IMR-90 (cell line): ENCODE results near the gene NOG. TPM values are rescaled to one million over a fixed set of nuclear protein-coding genes. Genes with fewer than 3 reads are reported as not detected.

Experiments
- ATAC-seq: fragments of 200-7000 bp; cut with Tn5 transposase; 2 replicates; pipeline ENCODE4 v1.9.1; 2020; ENCODE audit warnings: low read depth, mild to moderate bottlenecking, moderate library complexity
- BruUV-seq: library from RNA; stranded (reverse); fragments of 400-500 nt; replicated peaks from 2 replicates; lab custom pipeline; 2021; lab: Mats Ljungman, UMichigan
- CTCF ChIA-PET: fragments of 300-600 bp; formaldehyde crosslinking; extraction: SDS; loops from one replicate; lab custom pipeline; 2021; ENCODE audit warnings: antibody characterized with exemption; lab: Yijun Ruan, JAX
- POLR2A ChIA-PET: fragments of 300-600 bp; sonication (Branson Sonifier 250); formaldehyde crosslinking; loops from one replicate; lab custom pipeline; 2022; ENCODE audit warnings: antibody characterized with exemption; ENCODE audit not compliant: unreplicated experiment; lab: Charles Lee
- DNase-seq: peaks from one replicate; pipeline ENCODE4 v3.0.0; 2013
- H2AFZ ChIP-seq: replicated peaks from 2 replicates; pipeline ENCODE3; 2013; ENCODE audit warnings: low read length, mild to moderate bottlenecking; ENCODE audit not compliant: poor library complexity
- H2AK5ac ChIP-seq: 2 replicates; pipeline ENCODE4 v1.6.1; 2013; ENCODE audit warnings: low read depth, low read length, inconsistent platforms
- H2AK9ac ChIP-seq: replicated peaks from 2 replicates; pipeline ENCODE3; 2013; ENCODE audit warnings: mild to moderate bottlenecking, low read depth, low read length, moderate library complexity; ENCODE audit not compliant: poor library complexity
- H2BK120ac ChIP-seq: 2 replicates; pipeline ENCODE4 v1.6.1; 2013; ENCODE audit warnings: low read depth, low read length, inconsistent platforms
- H2BK15ac ChIP-seq: 3 replicates; pipeline ENCODE4 v1.6.1; 2013; ENCODE audit warnings: low read depth, low read length, inconsistent platforms
- H2BK20ac ChIP-seq: 2 replicates; pipeline ENCODE4 v1.6.1; 2013; ENCODE audit warnings: low read depth, mild to moderate bottlenecking, inconsistent platforms, low read length, moderate library complexity
- H2BK5ac ChIP-seq: 2 replicates; pipeline ENCODE4 v1.6.1; 2013; ENCODE audit warnings: mild to moderate bottlenecking, low read depth, low read length, inconsistent platforms; ENCODE audit not compliant: poor library complexity, severe bottlenecking
- H3K14ac ChIP-seq: replicated peaks from 2 replicates; pipeline ENCODE4 v1.6.1; 2013; ENCODE audit warnings: low read depth, low read length, inconsistent platforms
- H3K18ac ChIP-seq: 2 replicates; pipeline ENCODE4 v1.6.1; 2013; ENCODE audit warnings: low read depth, low read length, control low read depth
- H3K23ac ChIP-seq: 2 replicates; pipeline ENCODE4 v1.6.1; 2013; ENCODE audit warnings: low read depth, low read length, inconsistent platforms
- H3K27ac ChIP-seq: 2 replicates; pipeline ENCODE4 v1.5.1; 2013; ENCODE audit warnings: mild to moderate bottlenecking, control low read depth, low read length; ENCODE audit not compliant: insufficient read depth
- H3K27me3 ChIP-seq: 2 replicates; pipeline ENCODE4 v1.6.1; 2013; ENCODE audit warnings: low read length; ENCODE audit not compliant: control insufficient read depth, insufficient read depth
- H3K36me3 ChIP-seq: 2 replicates; pipeline ENCODE4 v1.6.1; 2013; ENCODE audit warnings: low read length, mixed read lengths; ENCODE audit not compliant: control insufficient read depth, insufficient read depth
- H3K4ac ChIP-seq: 2 replicates; pipeline ENCODE4 v1.6.1; 2013; ENCODE audit warnings: low read depth, low read length, inconsistent platforms
- H3K4me1 ChIP-seq: 2 replicates; pipeline ENCODE4 v1.6.1; 2013; ENCODE audit warnings: low read length, mixed read lengths; ENCODE audit not compliant: control insufficient read depth, insufficient read depth
- H3K4me2 ChIP-seq: 2 replicates; pipeline ENCODE4 v1.6.1; 2013; ENCODE audit warnings: low read depth, mild to moderate bottlenecking, control low read depth, low read length, moderate library complexity
- H3K4me3 ChIP-seq: 2 replicates; pipeline ENCODE4 v1.5.1; 2013; ENCODE audit warnings: low read depth, mild to moderate bottlenecking, control low read depth, low read length, moderate library complexity; ENCODE audit not compliant: insufficient read depth
- H3K56ac ChIP-seq: 2 replicates; pipeline ENCODE4 v1.6.1; 2013; ENCODE audit warnings: low read length, inconsistent platforms; ENCODE audit not compliant: insufficient read depth; ENCODE audit errors: extremely low read depth
- H3K79me1 ChIP-seq, 2 experiments: 2 replicates each; pipeline ENCODE4 v1.6.1; 2013; ENCODE audit warnings: low read length in 2 of 2, inconsistent platforms in 1 of 2, low read depth in 1 of 2
- H3K9ac ChIP-seq: 2 replicates; pipeline ENCODE4 v1.6.1; 2013; ENCODE audit warnings: low read depth, low read length, control low read depth
- H3K9me1 ChIP-seq: 2 replicates; pipeline ENCODE4 v1.6.1; 2013; ENCODE audit warnings: low read length, inconsistent platforms; ENCODE audit not compliant: insufficient read depth
- H3K9me3 ChIP-seq: 2 replicates; pipeline ENCODE4 v1.6.1; 2013; ENCODE audit warnings: low read length; ENCODE audit not compliant: control insufficient read depth, insufficient read depth
- H4K20me1 ChIP-seq: 2 replicates; pipeline ENCODE4 v1.6.1; 2013; ENCODE audit warnings: low read length, inconsistent platforms; ENCODE audit not compliant: insufficient read depth
- H4K5ac ChIP-seq: 2 replicates; pipeline ENCODE4 v1.6.1; 2013; ENCODE audit warnings: mild to moderate bottlenecking, low read depth, low read length, control low read depth
- H4K8ac ChIP-seq, 2 experiments: 2 replicates each; pipeline ENCODE4 v1.6.1; 2013; ENCODE audit warnings: low read depth in 2 of 2, low read length in 2 of 2, control low read depth in 1 of 2, inconsistent platforms in 1 of 2
- H4K91ac ChIP-seq: 2 replicates; pipeline ENCODE4 v1.6.1; 2013; ENCODE audit warnings: low read depth, low read length, inconsistent platforms; ENCODE audit not compliant: insufficient read depth
- RAD21 ChIP-seq: IDR thresholded peaks from 2 replicates; pipeline ENCODE4 v1.6.1; 2012; ENCODE audit warnings: low read length, improper control_type of control experiment
- WGBS, 2 experiments: methylation state at CpG; one replicate each; pipeline versions ENCODE4 v1.1.5 to v1.1.7; 2013; ENCODE audit warnings: missing lambda C conversion rate in 2 of 2; ENCODE audit not compliant: insufficient read length in 1 of 2; ENCODE audit errors: extremely low coverage in 2 of 2; 5-methylcytosine and 5-hydroxymethylcytosine counted together
- dilution Hi-C: fragments of 300-500 bp; cut with HindIII; formaldehyde crosslinking; loops from one replicate; pipeline ENCODE4 v1.14.3; 2018; ENCODE audit warnings: low sequenced_read_pairs; ENCODE audit not compliant: unreplicated experiment
- in situ Hi-C: fragments of 300-500 bp; cut with MboI; formaldehyde crosslinking; loops from 3 replicates; pipeline ENCODE4 v1.14.3; 2019; ENCODE audit warnings: low sequenced_read_pairs, inconsistent platforms, mixed read lengths
- intact Hi-C: fragments of 100-400 bp; cut with micrococcal nuclease; formaldehyde crosslinking; loops from 2 replicates; pipeline ENCODE4 v1.10.0; 2022
- polyA plus RNA-seq, 3 experiments: library from polyadenylated mRNA; depleted of rRNA; stranded (reverse); fragments of >200 nt; gene quantifications; 2 replicates each; pipeline ENCODE4 v1.2.3, GENCODE V29; 2012; ENCODE audit warnings: low replicate concordance in 1 of 3
- total RNA-seq: library from RNA; depleted of rRNA; stranded (reverse); fragments of >200 nt; gene quantifications from 2 replicates; pipeline ENCODE4 v1.2.3, GENCODE V29; 2012

NOG gene
- total and polyA plus RNA-seq, 2 of the 4 experiments (the other 2 are of a cell fraction): 11.7 to 13.1 TPM

GRCh38 chr17:56600256-56600655 lies 6.8 kb downstream of the NOG start:
- H4K8ac ChIP-seq: no peak overlapping the region
- DNase-seq: no peak
- no peak overlapping the region for H4K91ac ChIP-seq
- CTCF ChIA-PET: interaction anchor here (0.6 kb wide), 1 partner anchor 22 kb away, joined by 4 read pairs; no protein-coding TSS in a partner anchor
- no peak overlapping the region for H3K56ac ChIP-seq
- no peak overlapping the region for H3K23ac ChIP-seq
- no TSS peak for BruUV-seq
- POLR2A ChIA-PET: no interaction called here
- H2BK120ac ChIP-seq: no peak overlapping the region
- no peaks in the 10 kb centered on the region for H4K20me1 ChIP-seq
- H3K9me3 ChIP-seq: no peaks in the 10 kb centered on the region
- no peak overlapping the region for H2AFZ ChIP-seq
- peaks cover 12% of the 10 kb centered on the region for H3K27me3 ChIP-seq
- TF ChIP-seq RAD21: no peak
- H4K5ac ChIP-seq: no peak overlapping the region
- no peak overlapping the region for H3K18ac ChIP-seq
- no peak overlapping the region for H3K14ac ChIP-seq
- 0 out of 2 replicates have a peak, but pooled peaks cover 3% of the 10 kb centered on the region for H3K9me1 ChIP-seq
- H3K36me3 ChIP-seq: no peaks in the 10 kb centered on the region
- H2BK20ac ChIP-seq: no peak overlapping the region
- peaks cover 13% of the 10 kb centered on the region for H3K4me1 ChIP-seq
- no peak overlapping the region for H3K4me3 ChIP-seq
- H2BK5ac ChIP-seq: no peak overlapping the region
- in situ Hi-C loops (no loop called here), intact Hi-C loops (no loop called here), dilution Hi-C loops (no loop called here)
- H3K79me1 ChIP-seq: 0 out of 4 replicates have a peak, but pooled peaks cover 0 to 6% of the 10 kb centered on the region in 2 experiments
- H3K4me2 ChIP-seq: no peak overlapping the region
- H3K27ac ChIP-seq: no peak overlapping the region
- no peak overlapping the region for H2BK15ac ChIP-seq
- H3K9ac ChIP-seq: no peak overlapping the region
- WGBS, 2 experiments: no CpG with 5 or more reads among the region's 1 CpG
- H2AK5ac ChIP-seq: no peak overlapping the region
- no peak for ATAC-seq
- no peak overlapping the region for H2AK9ac ChIP-seq
- H3K4ac ChIP-seq: no peak overlapping the region
